ENCODE measurements around the gene SLC38A3.
A peak's percentile ranks its signal among the peaks of the same experiment; 100 is the strongest.
"Not testable (repeated sequence)": the region's sequence is repeated elsewhere in the genome, so short reads cannot be mapped to it uniquely, and the experiment has no call there.

The SLC38A3 gene

DNA sequence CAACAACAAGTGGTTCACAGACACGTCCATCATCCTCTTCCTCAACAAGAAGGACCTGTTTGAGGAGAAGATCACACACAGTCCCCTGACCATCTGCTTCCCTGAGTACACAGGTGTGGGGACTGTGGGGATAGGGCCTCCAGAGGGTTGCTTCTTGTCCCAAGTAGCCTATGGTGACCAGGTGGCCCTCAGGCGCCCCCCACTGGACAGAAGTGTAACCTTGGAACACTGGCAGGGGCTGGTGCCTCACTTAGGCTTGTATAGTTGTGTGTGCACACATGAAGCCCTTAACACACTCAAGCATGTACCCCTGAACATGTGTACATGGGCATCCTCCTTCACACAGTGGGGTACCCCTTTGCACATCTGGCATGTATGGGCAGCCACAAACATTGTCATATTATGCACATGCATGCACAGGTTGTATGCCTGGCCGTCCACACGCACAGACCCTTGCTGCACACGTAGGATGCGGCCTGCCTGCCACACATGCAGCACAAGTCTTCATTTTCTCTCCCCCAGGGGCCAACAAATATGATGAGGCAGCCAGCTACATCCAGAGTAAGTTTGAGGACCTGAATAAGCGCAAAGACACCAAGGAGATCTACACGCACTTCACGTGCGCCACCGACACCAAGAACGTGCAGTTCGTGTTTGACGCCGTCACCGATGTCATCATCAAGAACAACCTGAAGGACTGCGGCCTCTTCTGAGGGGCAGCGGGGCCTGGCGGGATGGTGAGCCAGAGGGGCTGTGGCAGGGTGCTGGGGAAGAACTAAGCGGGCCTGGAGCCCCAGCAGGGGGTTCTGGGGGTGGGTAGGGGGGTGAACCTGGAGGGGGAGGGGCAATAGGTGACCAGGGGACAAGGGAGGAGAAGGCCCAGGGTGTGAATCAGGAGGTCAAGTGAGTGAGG is 52.2 kb downstream of the SLC38A3 start:
- peak; percentile 48 for DNase-seq

DNA sequence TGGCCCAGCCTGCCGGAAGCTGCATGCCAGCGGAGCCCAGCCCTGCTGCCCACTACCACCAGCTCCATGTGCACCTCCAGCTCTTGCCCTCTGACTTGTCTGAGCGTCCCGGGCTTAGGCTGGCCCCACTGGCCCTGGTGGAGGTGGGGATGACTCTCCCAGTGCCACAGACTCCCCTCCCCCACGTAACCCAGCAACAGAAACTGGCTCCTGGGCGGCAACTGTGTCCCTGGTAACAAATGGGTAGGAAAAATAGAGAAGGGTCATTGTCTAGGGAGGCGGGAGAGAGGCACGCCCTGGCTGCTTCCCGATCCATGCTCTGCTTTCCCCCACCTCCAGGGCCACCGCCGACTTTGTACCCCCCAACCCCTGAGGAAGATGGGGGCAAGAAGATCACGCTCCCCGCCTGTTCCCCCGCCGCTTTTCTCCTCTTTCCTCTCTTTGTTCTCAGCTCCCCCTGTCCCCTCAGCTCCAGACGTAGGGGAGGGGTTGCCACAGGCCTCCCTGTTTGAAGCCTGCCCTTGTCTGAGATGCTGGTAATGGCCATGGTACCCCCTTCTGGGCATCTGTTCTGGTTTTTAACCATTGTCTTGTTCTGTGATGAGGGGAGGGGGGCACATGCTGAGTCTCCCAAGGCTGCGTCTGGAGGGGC is 53.1 kb downstream of the SLC38A3 start:
- no peak for DNase-seq

GRCh38 chr3:50258979-50259378 is 53.9 kb downstream of the SLC38A3 start:
- DNase-seq = no peak

DNA sequence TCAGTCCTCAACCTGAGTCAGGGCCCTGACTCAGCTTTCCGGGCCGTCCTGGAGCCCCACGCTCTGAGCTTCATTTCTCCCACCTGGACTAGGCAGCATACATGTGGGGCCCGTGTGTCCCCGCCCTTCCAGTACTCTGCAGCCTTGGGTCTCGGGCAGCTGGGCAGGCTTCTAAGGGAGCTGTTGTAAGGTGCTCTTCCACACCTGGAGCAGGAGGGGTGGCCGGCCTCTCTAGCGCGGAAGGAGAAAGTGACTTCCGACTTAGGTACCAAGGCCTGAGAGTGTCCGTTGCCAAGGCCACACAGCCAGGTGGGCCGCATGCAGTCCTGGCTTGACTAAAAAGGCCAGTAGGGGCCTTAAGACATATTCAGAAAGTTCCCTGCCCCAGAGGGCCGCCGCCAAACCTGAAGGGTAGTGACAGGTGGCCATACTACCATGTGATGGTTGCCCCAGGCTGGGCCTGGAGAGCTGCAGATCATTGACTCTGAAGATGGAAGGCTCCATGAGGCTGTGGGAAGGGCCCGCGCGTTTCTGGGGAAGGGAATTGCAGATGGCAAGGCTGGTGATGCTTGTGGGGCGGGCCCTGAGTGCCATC is 54.5 kb downstream of the SLC38A3 start:
- no peak for DNase-seq

- DNase-seq = peak; percentile 88
Measured at GRCh38 chr3:50260027-50260941, 55.2 kb downstream of the SLC38A3 start.

DNA sequence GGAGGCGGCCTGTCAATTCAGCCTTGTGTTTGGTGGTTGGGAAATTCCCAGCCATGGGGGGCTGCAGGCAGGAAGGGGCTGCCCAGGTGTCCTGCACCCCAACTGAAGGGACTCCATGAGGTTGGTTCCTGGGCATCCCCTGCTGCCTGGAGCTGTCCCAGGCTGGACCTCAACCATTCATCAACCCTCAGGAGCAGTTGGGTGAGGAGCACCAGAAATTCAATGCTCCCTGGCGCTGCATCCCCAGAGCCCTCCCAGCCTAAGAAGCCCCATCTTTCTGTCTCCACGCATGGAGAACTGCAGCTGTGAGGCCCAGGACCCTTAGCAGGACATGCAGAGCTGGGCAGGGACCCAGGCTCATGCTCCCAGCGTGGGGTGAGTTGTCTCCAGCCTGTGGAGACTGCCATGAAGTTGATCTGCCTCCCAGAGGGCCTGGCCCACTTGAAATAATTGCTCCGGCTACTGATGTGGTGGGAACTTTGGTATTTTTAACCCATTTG is 55.9 kb downstream of the SLC38A3 start:
- no peak for DNase-seq

GRCh38 chr3:50261505-50261904 is 56.4 kb downstream of the SLC38A3 start:
- DNase-seq = no peak

DNA sequence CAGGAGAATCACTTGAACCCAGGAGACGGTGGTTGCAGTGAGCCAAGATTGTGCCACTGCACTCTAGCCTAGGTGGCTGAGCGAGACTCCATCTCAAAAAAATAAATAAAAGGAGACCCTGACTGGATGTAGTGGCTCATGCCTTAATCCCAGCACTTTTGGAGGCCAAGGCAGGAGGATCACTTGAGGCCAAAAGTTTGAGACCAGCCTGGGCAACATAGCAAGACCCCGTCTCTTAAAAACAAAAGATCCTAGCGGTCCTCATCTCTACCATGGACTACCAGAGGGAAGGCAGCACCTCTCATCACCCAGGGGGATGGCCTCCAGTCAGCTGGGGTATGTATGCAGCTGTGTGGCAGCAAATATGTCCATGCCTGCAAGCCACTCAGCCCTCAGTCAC is 57.1 kb downstream of the SLC38A3 start:
- DNase-seq = not testable (repeated sequence)

DNA sequence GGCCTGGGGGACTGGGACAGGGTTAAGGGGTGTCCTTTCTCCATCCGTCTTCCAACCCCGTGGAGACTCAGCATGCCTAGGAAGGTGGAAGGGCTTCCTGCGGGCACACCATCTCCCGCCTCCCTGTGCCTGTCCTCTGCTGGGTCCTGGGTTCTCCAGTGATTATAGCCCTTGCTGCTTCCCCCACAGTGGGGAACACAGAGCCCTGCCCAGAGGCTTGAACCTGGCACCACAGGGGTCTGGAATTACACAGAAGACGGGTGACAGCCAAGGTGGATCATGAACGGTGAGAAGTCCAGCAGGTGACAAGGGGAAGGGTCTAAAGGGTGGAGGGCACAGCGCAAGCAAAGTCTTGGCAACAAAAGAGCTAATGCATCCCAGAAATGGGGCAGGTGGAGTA is 57.7 kb downstream of the SLC38A3 start:
- DNase-seq = no peak

- DNase-seq = no peak
Measured at GRCh38 chr3:50263478-50264382, 58.7 kb downstream of the SLC38A3 start.

DNA sequence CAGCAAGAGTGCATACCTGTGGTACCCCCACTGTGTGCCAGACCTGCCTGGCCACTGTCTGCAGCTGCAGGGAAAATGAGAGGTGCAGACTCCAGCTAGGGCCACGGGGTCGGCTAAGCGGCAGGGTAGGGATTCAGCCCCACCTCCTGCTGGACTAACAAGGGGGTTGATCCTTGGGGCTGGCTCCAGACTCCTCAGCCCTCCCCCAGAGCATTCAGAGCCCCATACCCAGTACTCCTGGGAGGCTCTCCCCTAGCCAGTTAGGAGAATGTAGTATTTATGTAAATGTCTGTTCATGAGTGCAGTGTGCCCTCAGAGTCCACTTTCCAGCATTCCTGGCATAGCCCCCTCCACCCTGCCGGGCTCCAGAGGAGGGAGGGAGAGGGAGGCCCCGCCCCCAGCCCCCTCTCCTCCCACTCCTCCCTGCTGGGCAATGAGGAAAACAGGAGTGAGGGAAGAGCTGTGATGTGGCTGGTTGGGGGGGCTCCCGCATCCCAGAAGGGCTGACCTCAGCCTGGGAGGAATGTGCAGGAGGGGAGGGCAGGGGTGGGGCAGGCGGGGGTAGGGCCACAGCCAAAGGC is 59.4 kb downstream of the SLC38A3 start:
- no peak for DNase-seq

DNA sequence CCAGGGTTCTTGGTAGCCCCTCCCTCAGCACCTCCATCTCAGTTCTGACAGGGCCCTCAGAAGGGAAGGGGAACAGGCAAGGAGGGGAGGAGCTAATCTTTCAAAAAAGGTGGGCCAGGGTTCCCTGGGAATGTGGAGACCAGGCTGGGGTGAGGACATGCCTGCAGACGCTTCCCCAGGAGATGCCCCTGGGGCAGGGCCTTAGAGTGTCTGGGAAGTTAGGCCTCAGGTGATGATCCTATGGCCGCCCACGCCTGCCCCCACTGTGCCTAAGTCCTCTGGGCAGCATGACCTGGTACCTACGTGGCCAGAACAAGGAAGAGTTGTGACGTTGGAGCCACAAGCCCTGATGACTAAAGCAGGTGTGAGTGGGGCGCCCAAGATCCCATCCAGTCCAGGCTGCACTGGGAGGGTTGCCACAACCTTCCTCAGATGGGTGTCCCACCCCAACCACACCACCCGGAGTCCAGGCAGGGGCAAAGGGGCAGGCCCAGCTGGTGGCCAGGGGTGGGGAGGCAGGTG is 60.0 kb downstream of the SLC38A3 start:
- no peak for DNase-seq

DNA sequence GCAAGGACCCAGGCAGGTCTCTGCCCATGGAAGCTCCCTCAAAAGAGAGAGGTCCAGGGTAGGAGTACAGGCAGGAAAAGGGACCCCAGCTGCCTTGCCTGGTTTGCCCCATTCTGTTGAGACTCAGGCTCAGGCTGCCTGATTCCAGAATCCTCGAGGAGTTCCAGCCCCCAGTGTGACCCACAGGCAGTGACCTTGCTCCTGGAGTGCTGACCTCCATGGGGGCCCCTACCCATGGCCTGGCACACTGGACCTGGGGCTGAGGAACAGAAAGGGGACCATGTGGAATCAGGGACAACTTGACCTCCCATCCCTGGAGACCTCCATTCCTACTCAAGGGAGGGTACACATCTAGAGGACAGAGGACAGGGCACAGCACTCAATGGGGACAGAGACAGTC is 60.5 kb downstream of the SLC38A3 start:
- DNase-seq = no peak

- no peak for DNase-seq
Measured at GRCh38 chr3:50266017-50266416, 60.9 kb downstream of the SLC38A3 start.

DNA sequence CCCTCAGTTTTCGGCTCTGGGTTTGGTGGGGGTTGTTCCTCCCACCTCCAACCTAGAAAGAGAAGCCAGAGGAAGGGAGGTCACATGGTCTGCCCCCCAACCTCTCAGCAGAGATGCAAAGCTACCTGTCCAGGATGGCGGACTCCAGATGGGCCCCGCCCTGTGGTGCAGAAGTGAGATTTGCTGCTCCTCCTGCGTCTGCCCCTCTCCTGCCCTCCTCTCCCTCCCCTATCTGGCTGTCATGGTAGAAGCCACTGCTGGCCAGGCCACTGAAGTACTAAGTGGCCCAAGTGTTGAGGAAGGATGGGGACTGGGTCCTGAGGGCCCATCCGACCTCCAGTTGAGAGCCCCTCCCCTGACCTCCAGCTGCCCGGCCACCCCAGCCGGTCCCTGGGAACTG is 61.8 kb downstream of the SLC38A3 start:
- no peak for DNase-seq

DNA sequence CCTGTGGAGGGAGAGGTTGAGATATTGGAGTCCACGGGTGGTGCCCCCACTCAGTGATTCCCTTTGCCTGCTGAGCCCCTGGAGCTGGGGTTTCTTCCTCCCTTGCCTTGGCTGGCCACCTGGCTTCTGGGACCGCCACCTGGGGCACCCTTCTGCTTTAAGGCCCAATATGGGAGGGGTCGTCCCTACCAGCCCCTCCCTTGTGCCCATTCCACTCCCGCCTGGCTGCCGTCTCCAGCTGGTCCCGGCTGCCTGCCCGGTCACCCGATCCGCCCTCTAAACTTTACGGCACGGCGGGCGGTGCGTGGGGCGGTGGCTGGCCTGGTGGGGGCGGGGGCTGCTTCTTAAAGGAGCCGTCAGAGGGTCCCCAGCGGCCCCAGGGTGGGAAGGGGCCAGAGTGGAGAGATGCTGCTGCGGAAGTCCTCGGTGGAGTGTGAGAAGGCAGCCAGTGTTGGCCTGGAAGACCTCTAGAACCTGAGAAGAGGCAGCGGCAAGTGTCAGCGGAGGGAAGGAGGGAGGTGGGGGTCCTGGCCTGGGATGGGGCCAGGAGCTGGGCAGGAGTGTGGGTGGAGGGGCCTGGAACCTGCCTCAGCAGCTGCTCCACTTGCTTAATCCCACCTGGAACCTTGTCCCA is 62.3 kb downstream of the SLC38A3 start:
- no peak for DNase-seq

DNA sequence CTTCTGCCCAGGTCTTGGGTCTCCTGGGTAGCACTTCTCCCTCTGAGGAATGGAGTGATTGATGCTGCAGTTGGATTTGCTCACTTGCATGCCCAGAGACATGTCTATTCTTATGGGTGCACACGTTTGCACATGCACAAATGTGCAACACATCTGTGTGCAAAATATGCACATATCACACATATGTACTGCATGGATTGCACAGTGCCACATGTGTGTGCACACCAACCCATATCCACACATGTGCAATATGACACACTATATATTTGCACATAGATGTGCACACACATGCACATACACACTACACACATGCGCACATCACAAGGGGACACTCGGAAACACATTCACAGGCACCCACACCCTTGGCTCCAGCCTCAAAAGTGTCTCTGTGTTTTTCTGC is 63.2 kb downstream of the SLC38A3 start:
- no peak for DNase-seq

DNA sequence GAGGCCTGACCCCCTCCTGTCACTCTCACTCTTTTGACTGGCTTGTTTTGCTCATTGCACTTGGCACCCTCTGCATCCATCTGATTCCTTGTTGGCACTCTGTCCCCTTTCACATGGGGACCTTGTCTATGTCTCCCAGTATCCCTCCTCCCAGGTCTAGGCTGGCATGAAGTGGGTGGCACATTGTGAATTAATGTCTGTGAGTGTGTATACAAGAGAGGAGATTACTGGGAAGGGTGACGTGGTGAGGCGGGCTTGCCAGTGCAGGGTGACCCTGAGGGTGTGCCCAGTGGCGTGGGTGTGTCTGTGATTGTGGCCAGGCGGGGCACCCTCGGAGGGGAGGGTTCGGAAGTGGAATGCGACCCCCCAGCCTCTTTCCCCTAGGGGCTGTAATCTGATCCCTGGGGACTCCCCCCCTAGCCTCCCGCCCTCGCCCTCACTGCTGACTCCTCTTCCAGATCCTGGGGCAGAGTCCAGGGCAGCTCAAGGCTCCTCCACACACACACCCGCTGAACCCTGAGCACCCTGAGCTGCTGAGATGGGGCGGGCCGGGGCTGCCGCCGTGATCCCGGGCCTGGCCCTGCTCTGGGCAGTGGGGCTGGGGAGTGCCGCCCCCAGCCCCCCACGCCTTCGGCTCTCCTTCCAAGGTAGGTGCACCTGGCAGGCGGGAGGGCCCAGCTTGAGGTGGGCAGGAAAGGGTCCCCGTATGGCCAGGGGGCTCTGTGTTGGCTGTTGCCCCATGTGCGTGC is 63.8 kb downstream of the SLC38A3 start, which contains the start of gene SEMA3B:
SEMA3B (plus strand) TSS at position 445 of the 749 bp plus-strand sequence; CDS start at position 539, 94 bp downstream.
- no peak for DNase-seq

DNA sequence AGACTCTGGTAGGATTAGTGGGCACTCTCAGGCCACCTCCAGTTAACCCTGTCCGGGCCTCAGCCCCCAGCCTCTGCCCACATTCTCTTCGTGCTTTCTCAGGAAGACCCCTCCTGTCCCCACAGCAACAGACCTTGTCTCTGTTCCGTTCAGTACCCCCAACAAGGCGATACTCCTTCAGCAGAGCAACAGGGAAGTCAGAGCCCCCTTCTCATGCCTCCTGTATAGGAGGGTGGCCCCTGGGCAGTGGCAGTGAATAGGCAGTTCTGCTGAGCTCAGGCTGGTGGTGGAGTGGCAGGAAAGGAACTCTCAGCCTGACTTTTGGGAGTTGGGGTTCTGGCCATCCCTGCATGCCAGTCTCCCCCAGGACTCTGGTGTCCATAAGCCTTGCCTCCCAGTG is 64.4 kb downstream of the SLC38A3 start:
- no peak for DNase-seq

Data from activated T-cell treated with anti-CD3 and anti-CD28 coated beads, Interleukin-2, amount 50 U/mL, for 1 hour (primary cell).